H1 (cell line): Measurements from ENCODE around the gene CHMP4A. TPM values are rescaled to one million over a fixed set of nuclear protein-coding genes. Genes with fewer than 3 reads are reported as not detected.
A peak's percentile ranks its signal among the peaks of the same experiment; 100 is the strongest.

ENCODE experiments used
- CTCF ChIA-PET: fragments of 300-600 bp; sonication (Branson Sonifier 250); formaldehyde crosslinking; loops from one replicate; lab custom pipeline; 2021; ENCODE audit not compliant: partially characterized antibody; lab: Charles Lee
- POLR2A ChIA-PET: fragments of 300-600 bp; sonication (Branson Sonifier 250); formaldehyde crosslinking; loops from one replicate; lab custom pipeline; 2021; ENCODE audit warnings: inconsistent platforms; ENCODE audit not compliant: partially characterized antibody; lab: Charles Lee
- DNase-seq, 2 experiments: peaks; one replicate each; pipeline versions ENCODE4 v3.0.0 to v3.0.0-alpha.2; 2010 to 2022; ENCODE audit warnings: low spot score in 2 of 2, low read depth in 1 of 2, mixed read lengths in 1 of 2
- FAIRE-seq: peaks from 2 replicates; lab custom pipeline; 2011; peaks lifted over from hg19 to GRCh38; lab: Jason Lieb, UNC
- H2AFZ ChIP-seq: 2 replicates; pipeline ENCODE4 v1.8.1; 2012; ENCODE audit warnings: low read length, inconsistent platforms
- H2AK5ac ChIP-seq: 2 replicates; pipeline ENCODE4 v1.6.1; 2013; ENCODE audit warnings: low read depth, low read length
- H2BK120ac ChIP-seq: replicated peaks from 2 replicates; pipeline ENCODE3; 2013; ENCODE audit warnings: low read depth, low read length, inconsistent platforms
- H2BK12ac ChIP-seq: 2 replicates; pipeline ENCODE4 v1.6.1; 2013; ENCODE audit warnings: low read depth, low read length
- H2BK15ac ChIP-seq: 2 replicates; pipeline ENCODE4 v1.6.1; 2013; ENCODE audit warnings: low read length
- H2BK20ac ChIP-seq: 2 replicates; pipeline ENCODE4 v1.6.1; 2013; ENCODE audit warnings: low read length
- H2BK5ac ChIP-seq: 2 replicates; pipeline ENCODE4 v1.6.1; 2013; ENCODE audit warnings: low read depth, low read length
- H3K14ac ChIP-seq: 2 replicates; pipeline ENCODE4 v1.6.1; 2013; ENCODE audit warnings: inconsistent platforms; ENCODE audit not compliant: insufficient read length
- H3K18ac ChIP-seq: 2 replicates; pipeline ENCODE4 v1.6.1; 2013; ENCODE audit warnings: low read length; ENCODE audit errors: extremely low read depth
- H3K23ac ChIP-seq: 2 replicates; pipeline ENCODE4 v1.6.1; 2013; ENCODE audit warnings: inconsistent platforms; ENCODE audit not compliant: insufficient read length
- H3K23me2 ChIP-seq: 2 replicates; pipeline ENCODE4 v1.6.1; 2013; ENCODE audit warnings: low read depth, low read length
- H3K27ac ChIP-seq: 2 replicates; pipeline ENCODE4 v1.6.1; 2011; ENCODE audit warnings: low read depth, low read length, inconsistent platforms
- H3K27me3 ChIP-seq, 4 experiments: replicated peaks in 1 of 4; 1 replicate in 1 of 4; 2 replicates in 3 of 4; pipeline versions ENCODE4 v1.6.1 to v1.8.1; 2011 to 2013; ENCODE audit warnings: low read length in 3 of 4, mild to moderate bottlenecking in 3 of 4, inconsistent platforms in 2 of 4, mixed read lengths in 2 of 4, moderate library complexity in 1 of 4; ENCODE audit not compliant: control insufficient read depth in 3 of 4, insufficient read depth in 3 of 4; ENCODE audit errors: extremely low read depth in 1 of 4
- H3K36me3 ChIP-seq, 4 experiments: 2 replicates each; pipeline versions ENCODE4 v1.6.1 to v1.8.1; 2011 to 2013; ENCODE audit warnings: mild to moderate bottlenecking in 4 of 4, low read length in 3 of 4, moderate library complexity in 2 of 4, control low read depth in 1 of 4, inconsistent platforms in 1 of 4; ENCODE audit not compliant: insufficient read depth in 4 of 4, control insufficient read depth in 2 of 4
- H3K4ac ChIP-seq: replicated peaks from 2 replicates; pipeline ENCODE3; 2013; ENCODE audit warnings: low read length, low read depth, mixed read lengths, inconsistent platforms; ENCODE audit not compliant: insufficient read length
- H3K4me1 ChIP-seq, 4 experiments: replicated peaks in 1 of 4; 1 replicate in 1 of 4; 2 replicates in 3 of 4; pipeline versions ENCODE4 v1.6.1 to v1.8.1; 2011 to 2013; ENCODE audit warnings: low read length in 3 of 4, inconsistent platforms in 2 of 4, mixed read lengths in 1 of 4; ENCODE audit not compliant: insufficient read depth in 4 of 4, control insufficient read depth in 3 of 4
- H3K4me2 ChIP-seq, 2 experiments: 2 replicates each; pipeline versions ENCODE4 v1.6.1 to v1.8.1; 2011 to 2013; ENCODE audit warnings: low read depth in 2 of 2, low read length in 2 of 2, control low read depth in 1 of 2, inconsistent platforms in 1 of 2, mild to moderate bottlenecking in 1 of 2; ENCODE audit not compliant: insufficient read depth in 1 of 2
- H3K4me3 ChIP-seq, 4 experiments: fragments of 200-600, 300-600 bp in 1 of 4; sonication (generic), shearing (Covaris generic), sonication (Bioruptor Twin) in 1 of 4; 2 replicates each; pipeline versions ENCODE4 v1.5.1 to v1.8.1; 2011 to 2016; ENCODE audit warnings: low read length in 4 of 4, low read depth in 3 of 4, control low read depth in 2 of 4, inconsistent platforms in 2 of 4, mild to moderate bottlenecking in 2 of 4, mixed read lengths in 1 of 4, moderate library complexity in 1 of 4; ENCODE audit not compliant: insufficient read depth in 2 of 4; ENCODE audit errors: extremely low read depth in 1 of 4
- H3K56ac ChIP-seq: replicated peaks from 2 replicates; pipeline ENCODE3; 2013; ENCODE audit warnings: low read depth, mild to moderate bottlenecking, mixed read lengths, low read length, inconsistent platforms; ENCODE audit not compliant: insufficient read length
- H3K79me1 ChIP-seq: 2 replicates; pipeline ENCODE4 v1.6.1; 2013; ENCODE audit warnings: low read depth, low read length, control low read depth
- H3K79me2 ChIP-seq, 2 experiments: 2 replicates each; pipeline versions ENCODE4 v1.6.1 to v1.8.1; 2012 to 2013; ENCODE audit warnings: low read length in 2 of 2, mild to moderate bottlenecking in 2 of 2, inconsistent platforms in 1 of 2; ENCODE audit not compliant: insufficient read depth in 2 of 2, control insufficient read depth in 1 of 2
- H3K9ac ChIP-seq, 4 experiments: replicated peaks in 1 of 4; 1 replicate in 1 of 4; 2 replicates in 3 of 4; pipeline versions ENCODE4 v1.6.1 to v1.8.1; 2011 to 2013; ENCODE audit warnings: low read depth in 3 of 4, low read length in 3 of 4, control low read depth in 2 of 4, mild to moderate bottlenecking in 2 of 4, moderate library complexity in 2 of 4, inconsistent platforms in 1 of 4; ENCODE audit errors: extremely low read depth in 1 of 4
- H3K9me3 ChIP-seq, 2 experiments: 2 replicates each; pipeline versions ENCODE4 v1.6.1 to v1.8.1; 2012 to 2013; ENCODE audit warnings: mild to moderate bottlenecking in 2 of 2, moderate library complexity in 2 of 2, control low read depth in 1 of 2, inconsistent platforms in 1 of 2, low read depth in 1 of 2, low read length in 1 of 2, mixed read lengths in 1 of 2; ENCODE audit not compliant: insufficient read depth in 2 of 2
- H4K20me1 ChIP-seq, 2 experiments: replicated peaks in 1 of 2; 2 replicates each; pipeline versions ENCODE3 to v1.8.1; 2011 to 2013; ENCODE audit warnings: inconsistent platforms in 2 of 2, low read length in 2 of 2, mild to moderate bottlenecking in 1 of 2; ENCODE audit not compliant: insufficient read depth in 2 of 2, control insufficient read depth in 1 of 2
- H4K5ac ChIP-seq: 2 replicates; pipeline ENCODE4 v1.6.1; 2013; ENCODE audit warnings: low read length, low read depth, mixed read lengths, inconsistent platforms; ENCODE audit not compliant: insufficient read length
- H4K8ac ChIP-seq: 2 replicates; pipeline ENCODE4 v1.8.0; 2013; ENCODE audit warnings: mild to moderate bottlenecking, moderate library complexity, low read length, inconsistent platforms; ENCODE audit not compliant: insufficient read depth; ENCODE audit errors: extremely low read depth
- H4K91ac ChIP-seq: replicated peaks from 2 replicates; pipeline ENCODE3; 2013; ENCODE audit warnings: low read length, mixed read lengths, inconsistent platforms; ENCODE audit not compliant: insufficient read length
- BACH1 ChIP-seq: IDR thresholded peaks from 2 replicates; pipeline ENCODE4 v1.6.1; 2012; ENCODE audit warnings: low read length, improper control_type of control experiment
- BCL11A ChIP-seq, 2 experiments: IDR thresholded peaks; one replicate each; pipeline ENCODE4 v1.6.1; 2011; ENCODE audit warnings: low read depth in 2 of 2, low read length in 2 of 2, mild to moderate bottlenecking in 2 of 2
- KDM1A ChIP-seq: fragments of 200-600, 300-600 bp; sonication (generic); IDR thresholded peaks from 2 replicates; pipeline ENCODE4 v1.7.1; 2016; ENCODE audit warnings: mild to moderate bottlenecking, low read length, borderline replicate concordance
- RFX5 ChIP-seq: IDR thresholded peaks from 2 replicates; pipeline ENCODE4 v1.6.1; 2011; ENCODE audit warnings: low read depth, low read length, improper control_type of control experiment, borderline replicate concordance
- WGBS, 2 experiments: shearing (Covaris generic) in 1 of 2; methylation state at CpG; one replicate each; pipeline versions ENCODE4 v1.1.6 to v1.1.7; 2013 to 2015; ENCODE audit warnings: low lambda C conversion rate in 2 of 2, mixed read lengths in 2 of 2, inconsistent platforms in 1 of 2, low coverage in 1 of 2, missing lambda C conversion rate in 1 of 2; ENCODE audit not compliant: insufficient replicate concordance in 2 of 2, insufficient coverage in 1 of 2, insufficient read length in 1 of 2; ENCODE audit errors: extremely low coverage in 1 of 2, missing lambda C conversion rate in 1 of 2; 5-methylcytosine and 5-hydroxymethylcytosine counted together
- polyA plus RNA-seq, 7 experiments: library from polyadenylated mRNA; depleted of rRNA in 3 of 7; stranded (reverse) in 5 of 7; unstranded in 2 of 7; fragments of >200 nt in 5 of 7; fragments of 200-250 nt in 2 of 7; gene quantifications; 1 replicate in 5 of 7; 2 replicates in 1 of 7; 4 replicates in 1 of 7; pipeline versions ENCODE4 v1.2.1 to v1.2.3, GENCODE V29; 2011 to 2013; ENCODE audit warnings: missing spikeins in 2 of 7, mixed read lengths in 2 of 7
- total RNA-seq: library from RNA; stranded (reverse); fragmentation: NEBNext Ultra II Directional; extraction: Animal tissue kit (Norgen Biotek cat#: 25700); gene quantifications from 2 replicates; pipeline ENCODE4 v1.2.1, GENCODE V29; 2021

Gene CHMP4A
- total and polyA plus RNA-seq, 2 of the 8 experiments (the other 6 are each of a cell fraction or from before 2014, with no cell fraction given): 32.9 to 37.6 TPM

- peaks cover 0 to 10% (median 2%) of the 10 kb centered on the region in 4 experiments; a peak in 3 of 7 replicates for H3K4me1 ChIP-seq
- H4K20me1 ChIP-seq: peaks cover 2 to 16% of the 10 kb centered on the region in 2 experiments
- no peak overlapping the region for H2BK12ac ChIP-seq
- no peak for FAIRE-seq
- no peak overlapping the region for H2AK5ac ChIP-seq
- H4K5ac ChIP-seq: no peak overlapping the region
- no peak overlapping the region for H3K23ac ChIP-seq
- no peak overlapping the region for H3K14ac ChIP-seq
- no peak overlapping the region for H2BK5ac ChIP-seq
- H3K27ac ChIP-seq: no peak overlapping the region
- POLR2A ChIA-PET: interaction anchor here (0.6 to 7.6 kb wide), 19 partner anchors 10 to 140 kb away, joined by 3 to 93 read pairs (median 11); partner anchors contain the start of genes CHMP4A, DCAF11, DHRS1 and EMC9
- H3K4me2 ChIP-seq: no peak overlapping the region
- no peak for TF ChIP-seq RFX5
- no peak for TF ChIP-seq BCL11A (IDR thresholded peaks at IDR 0.05; ENCODE audit: low read depth in 2 of 2, low read length in 2 of 2)
- no peak for TF ChIP-seq KDM1A
- TF ChIP-seq BACH1: no peak
- TF ChIP-seq, all 59 proteins: peak for 0
- Histone ChIP-seq H2AFZ (no peak overlapping the region), H2BK20ac (no peak overlapping the region), H2BK15ac (no peak overlapping the region), H3K18ac (no peak overlapping the region), H3K23me2 (0 out of 2 replicates have a peak, but pooled peaks cover 2% of the 10 kb centered on the region), H3K9me3 (no peaks in the 10 kb centered on the region), H3K4me3 (no peak overlapping the region), H3K9ac (no peak overlapping the region), H3K79me1 (no peaks in the 10 kb centered on the region), H3K4ac (no peak overlapping the region), H3K56ac (no peak overlapping the region), H3K79me2 (no peaks in the 10 kb centered on the region), H3K27me3 (no peaks in the 10 kb centered on the region; a peak in 1 of 7 replicates), H3K36me3 (peaks cover 24 to 44% (median 38%) of the 10 kb centered on the region in 4 experiments), H4K8ac (0 out of 2 replicates have a peak overlapping the region, but pooled peaks have one; percentile 3), H2BK120ac (no peak overlapping the region), H4K91ac (no peak overlapping the region)
- CTCF ChIA-PET: interaction anchor here (0.6 to 3.3 kb wide), 24 partner anchors 9 to 197 kb away, joined by 3 to 26 read pairs (median 6); partner anchors contain the start of genes CIDEB, DCAF11, IPO4 and NRL
- 91% methylated on average over 11 of the region's 11 CpGs; no CpG with 5 or more reads in 1 of the 2 experiments for WGBS, 2 experiments
- no peak for DNase-seq
These were observed 53.4 kb downstream of the CHMP4A start for GRCh38 chr14:24159777-24160498.
